Naive B cell (primary cell): Measurements from ENCODE around the gene MRPL52. TPM values are rescaled to one million over a fixed set of nuclear protein-coding genes. Genes with fewer than 3 reads are reported as not detected.
"Not testable (repeated sequence)": the region's sequence is repeated elsewhere in the genome, so short reads cannot be mapped to it uniquely, and the experiment has no call there.

ENCODE experiments used
- ATAC-seq, 2 donors: fragments of 150-1000 bp; cut with Tn5 transposase; 2 replicates each; pipeline ENCODE4 v1.10.0; 2021; ENCODE audit warnings: low read depth in 2 of 2, mild to moderate bottlenecking in 2 of 2, moderate library complexity in 2 of 2
- DNase-seq: peaks from one replicate; pipeline ENCODE4 v3.0.0; 2022
- H3K27ac Mint-ChIP-seq, 6 donors: one replicate each; pipeline ENCODE4 v1.8.0; 2020 to 2022; ENCODE audit warnings: mild to moderate bottlenecking in 6 of 6, mixed read lengths in 6 of 6, moderate library complexity in 5 of 6, inconsistent platforms in 2 of 6
- H3K27me3 Mint-ChIP-seq, 3 donors: one replicate each; pipeline ENCODE4 v1.8.0; 2021 to 2022; ENCODE audit warnings: mixed read lengths in 3 of 3, mild to moderate bottlenecking in 1 of 3
- H3K36me3 Mint-ChIP-seq, 2 donors: one replicate each; pipeline ENCODE4 v1.8.0; 2020 to 2022; ENCODE audit warnings: mixed read lengths in 2 of 2, inconsistent platforms in 1 of 2, mild to moderate bottlenecking in 1 of 2
- H3K4me1 Mint-ChIP-seq, 3 donors: one replicate each; pipeline ENCODE4 v1.8.0; 2020 to 2022; ENCODE audit warnings: mixed read lengths in 3 of 3, inconsistent platforms in 1 of 3, mild to moderate bottlenecking in 1 of 3, moderate library complexity in 1 of 3
- H3K4me3 Mint-ChIP-seq, 8 donors: one replicate each; pipeline ENCODE4 v1.8.0; 2020 to 2022; ENCODE audit warnings: mild to moderate bottlenecking in 8 of 8, mixed read lengths in 8 of 8, moderate library complexity in 8 of 8, inconsistent platforms in 2 of 8
- H3K9me3 Mint-ChIP-seq, 7 donors: one replicate each; pipeline ENCODE4 v1.8.0; 2020 to 2022; ENCODE audit warnings: mixed read lengths in 7 of 7, mild to moderate bottlenecking in 5 of 7, inconsistent platforms in 2 of 7, moderate library complexity in 1 of 7
- polyA plus RNA-seq, 6 donors: library from polyadenylated mRNA; unstranded; fragments of 300-500 nt; fragmentation: Illumina TruSeq; gene quantifications; one replicate each; pipeline ENCODE4 v1.2.3, GENCODE V29; 2021; ENCODE audit warnings: low read depth in 6 of 6

The MRPL52 gene
- polyA plus RNA-seq, 6 donors from 2014 or later = 75.0 to 232 (median 186) TPM

DNA sequence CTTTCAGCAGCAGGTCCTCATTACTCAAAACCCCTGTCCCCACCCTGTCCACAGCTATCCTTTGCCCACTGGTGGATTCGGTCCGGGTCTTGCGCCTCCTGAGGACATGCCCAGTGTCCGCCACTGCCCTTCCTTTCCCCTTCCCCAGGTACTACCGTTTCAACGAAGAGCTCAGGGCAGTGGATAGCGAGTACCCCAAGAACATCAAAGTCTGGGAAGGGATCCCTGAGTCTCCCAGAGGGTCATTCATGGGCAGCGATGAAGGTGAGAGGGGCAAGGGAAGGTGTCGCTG, 15.4 kb downstream of the MRPL52 start:
- Mint-ChIP-seq H3K4me3 (no peak overlapping the region), H3K36me3 (no peaks in the 10 kb centered on the region), H3K9me3 (no peaks in the 10 kb centered on the region), H3K27ac (peak overlapping the region in 1 of 6 donors; percentile 67), H3K27me3 (peaks cover 0 to 39% (median 38%) of the 10 kb centered on the region in 3 donors), H3K4me1 (peaks cover 5 to 21% (median 9%) of the 10 kb centered on the region in 3 donors)
- ATAC-seq (no peak), DNase-seq (no peak)

- peak overlapping the region in 1 of 6 donors; percentile 32 for H3K27ac Mint-ChIP-seq
- ATAC-seq = no peak
Measured at GRCh38 chr14:22845821-22846625, 16.3 kb downstream of the MRPL52 start.

DNA sequence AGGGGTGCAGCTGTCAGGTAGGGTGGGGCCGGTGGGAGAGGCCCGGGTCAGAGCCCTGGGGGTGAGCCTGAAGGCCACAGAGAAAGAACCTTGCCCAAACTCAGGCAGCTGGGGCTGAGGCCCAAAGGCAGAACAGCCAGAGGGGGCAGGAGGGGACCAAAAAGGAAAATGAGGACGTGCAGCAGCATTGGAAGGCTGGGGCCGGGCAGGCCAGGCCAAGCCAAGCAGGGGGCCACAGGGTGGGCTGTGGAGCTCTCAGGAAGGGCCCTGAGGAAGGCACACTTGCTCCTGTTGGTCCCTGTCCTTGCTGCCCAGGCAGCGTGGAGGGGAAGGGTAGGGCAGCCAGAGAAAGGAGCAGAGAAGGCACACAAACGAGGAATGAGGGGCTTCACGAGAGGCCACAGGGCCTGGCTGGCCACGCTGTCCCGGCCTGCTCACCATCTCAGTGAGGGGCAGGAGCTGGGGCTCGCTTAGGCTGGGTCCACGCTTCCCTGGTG, 17.2 kb downstream of the MRPL52 start:
- Mint-ChIP-seq H3K4me3 (no peak overlapping the region), H3K36me3 (no peaks in the 10 kb centered on the region), H3K27me3 (peaks cover 0 to 39% (median 30%) of the 10 kb centered on the region in 3 donors), H3K9me3 (no peaks in the 10 kb centered on the region), H3K27ac (peak overlapping the region in 1 of 6 donors; percentile 85), H3K4me1 (peaks cover 3 to 21% (median 9%) of the 10 kb centered on the region in 3 donors)
- DNase-seq (no peak), ATAC-seq (no peak)

More at GRCh38 chr14:22845821-22846625, 16.3 kb downstream of the MRPL52 start:
- Mint-ChIP-seq H3K4me3 (no peak overlapping the region), H3K9me3 (no peaks in the 10 kb centered on the region), H3K27me3 (peaks cover 0 to 39% (median 36%) of the 10 kb centered on the region in 3 donors), H3K36me3 (no peaks in the 10 kb centered on the region), H3K4me1 (peaks cover 3 to 21% (median 9%) of the 10 kb centered on the region in 3 donors)
- DNase-seq = no peak

GRCh38 chr14:22847661-22848341, 18.1 kb downstream of the MRPL52 start:
- ATAC-seq = no peak
- no peak overlapping the region for H3K4me3 Mint-ChIP-seq
- H3K4me1 Mint-ChIP-seq = peaks cover 5 to 23% (median 10%) of the 10 kb centered on the region in 3 donors
- peak overlapping the region in 2 of 6 donors; percentile 65 to 81 for H3K27ac Mint-ChIP-seq
- DNase-seq = no peak
- peaks cover 0 to 39% (median 29%) of the 10 kb centered on the region in 3 donors for H3K27me3 Mint-ChIP-seq
- no peaks in the 10 kb centered on the region for H3K9me3 Mint-ChIP-seq
- no peaks in the 10 kb centered on the region for H3K36me3 Mint-ChIP-seq

- Mint-ChIP-seq H3K27ac (peak overlapping the region in 4 of 6 donors; percentile 15 to 66 (median 52)), H3K4me3 (no peak overlapping the region), H3K4me1 (peaks cover 13 to 30% (median 14%) of the 10 kb centered on the region in 3 donors), H3K27me3 (peaks cover 0 to 39% (median 29%) of the 10 kb centered on the region in 3 donors), H3K36me3 (no peaks in the 10 kb centered on the region), H3K9me3 (no peaks in the 10 kb centered on the region)
- DNase-seq (no peak), ATAC-seq (no peak)
Measured at GRCh38 chr14:22848351-22849164, 18.9 kb downstream of the MRPL52 start.

DNA sequence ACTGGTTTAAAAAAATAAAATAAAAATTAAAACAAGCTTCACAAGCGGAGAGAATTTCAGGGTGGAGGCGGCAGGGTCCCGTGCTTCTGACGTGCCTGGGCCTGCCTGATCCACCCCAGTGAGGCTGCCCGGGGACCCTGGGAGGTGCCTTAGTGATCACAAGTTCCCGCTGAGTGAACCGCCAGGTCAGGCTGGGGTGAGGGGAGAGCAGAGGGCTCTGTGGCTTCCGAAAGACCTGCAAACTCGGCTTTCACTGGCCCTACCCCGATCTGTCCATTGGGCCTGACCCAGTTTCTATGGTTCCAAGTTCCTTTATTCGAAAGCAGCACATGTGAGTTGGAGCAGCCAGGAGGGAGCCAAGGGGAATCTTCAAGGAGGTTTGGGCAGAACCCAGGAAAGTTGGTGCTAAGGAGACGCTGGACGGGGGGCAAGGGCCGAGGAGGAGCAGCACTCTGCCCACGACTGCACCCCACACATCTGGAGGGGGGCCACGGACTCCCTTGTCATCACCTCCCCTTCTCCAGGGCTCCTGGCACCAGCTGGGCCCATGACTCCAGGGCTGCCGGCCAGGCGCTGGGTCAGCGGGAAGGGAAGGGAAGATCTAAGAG, 19.6 kb downstream of the MRPL52 start:
- no peaks in the 10 kb centered on the region for H3K36me3 Mint-ChIP-seq
- H3K27me3 Mint-ChIP-seq = peaks cover 0 to 39% (median 29%) of the 10 kb centered on the region in 3 donors
- no peaks in the 10 kb centered on the region for H3K9me3 Mint-ChIP-seq
- no peak for DNase-seq
- H3K27ac Mint-ChIP-seq = peak overlapping the region in 1 of 6 donors; percentile 39
- no peak overlapping the region for H3K4me3 Mint-ChIP-seq
- peaks cover 14 to 30% (median 14%) of the 10 kb centered on the region in 3 donors for H3K4me1 Mint-ChIP-seq
- ATAC-seq = no peak

- Mint-ChIP-seq H3K4me1 (peaks cover 14 to 30% (median 14%) of the 10 kb centered on the region in 3 donors), H3K4me3 (no peak overlapping the region), H3K27me3 (peaks cover under 1 to 25% (median 21%) of the 10 kb centered on the region in 3 donors), H3K27ac (peak overlapping the region in 1 of 6 donors; percentile 34), H3K36me3 (no peaks in the 10 kb centered on the region), H3K9me3 (peaks cover 0 to under 1% (median 0%) of the 10 kb centered on the region in 7 donors)
- no peak for ATAC-seq
- DNase-seq = no peak
Measured at GRCh38 chr14:22850944-22851764, 21.5 kb downstream of the MRPL52 start.

GRCh38 chr14:22852178-22852577, 22.5 kb downstream of the MRPL52 start:
- H3K4me1 Mint-ChIP-seq = peaks cover 14 to 24% (median 14%) of the 10 kb centered on the region in 3 donors
- H3K27ac Mint-ChIP-seq, H3K36me3 Mint-ChIP-seq, H3K4me3 Mint-ChIP-seq, H3K9me3 Mint-ChIP-seq, DNase-seq, ATAC-seq: not testable (repeated sequence)
- peaks cover 4 to 16% (median 13%) of the 10 kb centered on the region in 3 donors for H3K27me3 Mint-ChIP-seq

DNA sequence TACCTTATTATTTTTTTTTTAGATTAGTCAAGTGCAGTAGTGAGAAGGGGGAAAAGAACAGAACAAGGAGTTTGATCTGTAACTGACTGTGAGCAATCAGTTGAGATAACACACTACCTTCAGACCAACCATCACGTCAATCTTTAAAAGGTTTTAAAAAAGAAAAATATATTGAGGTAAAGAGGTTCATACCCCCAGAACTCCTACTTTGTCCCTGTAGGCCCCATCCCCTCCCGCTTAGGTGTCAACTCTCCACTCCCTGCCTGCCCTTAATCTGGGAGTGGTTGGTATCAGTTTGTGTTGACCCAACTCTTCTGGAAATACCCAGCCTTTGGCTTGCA, 22.9 kb downstream of the MRPL52 start:
- peak overlapping the region in 3 of 6 donors; percentile 72 to 84 (median 80) for H3K27ac Mint-ChIP-seq
- H3K27me3 Mint-ChIP-seq = peaks cover 4 to 12% (median 12%) of the 10 kb centered on the region in 3 donors
- ATAC-seq (no peak), DNase-seq (no peak)
- H3K9me3 Mint-ChIP-seq = peaks cover 0 to 2% (median 0%) of the 10 kb centered on the region in 7 donors
- H3K4me1 Mint-ChIP-seq = peaks cover 14 to 22% (median 14%) of the 10 kb centered on the region in 3 donors
- H3K4me3 Mint-ChIP-seq = no peak overlapping the region
- no peaks in the 10 kb centered on the region for H3K36me3 Mint-ChIP-seq

- peak; percentile 87 for DNase-seq
Measured at GRCh38 chr14:22852940-22853767, 23.5 kb downstream of the MRPL52 start.

GRCh38 chr14:22854296-22854695, 24.6 kb downstream of the MRPL52 start:
- peaks cover 6 to 21% (median 9%) of the 10 kb centered on the region in 3 donors for H3K4me1 Mint-ChIP-seq

More at GRCh38 chr14:22852940-22853767, 23.5 kb downstream of the MRPL52 start:
- Mint-ChIP-seq H3K9me3 (peaks cover 0 to 2% (median 0%) of the 10 kb centered on the region in 7 donors), H3K4me1 (peaks cover 10 to 18% (median 14%) of the 10 kb centered on the region in 3 donors), H3K4me3 (peak overlapping the region; percentile 82 to 93 (median 88)), H3K27me3 (peaks cover 4 to 7% (median 7%) of the 10 kb centered on the region in 3 donors), H3K36me3 (no peaks in the 10 kb centered on the region), H3K27ac (peak overlapping the region in 4 of 6 donors; percentile 72 to 89 (median 82))
- peak; percentile 92 to 93 for ATAC-seq

More at GRCh38 chr14:22854296-22854695, 24.6 kb downstream of the MRPL52 start:
- DNase-seq, H3K27me3 Mint-ChIP-seq, H3K4me3 Mint-ChIP-seq, H3K36me3 Mint-ChIP-seq, ATAC-seq, H3K9me3 Mint-ChIP-seq, H3K27ac Mint-ChIP-seq: not testable (repeated sequence)
